Activated naive CD8-positive, alpha-beta T cell treated with anti-CD3 and anti-CD28 coated beads, Interleukin-2, amount 10 ng/mL, durations not matched to agents 7 days and 5 days (primary cell): ENCODE results near the gene COPS3. TPM values are rescaled to one million over a fixed set of nuclear protein-coding genes. Genes with fewer than 3 reads are reported as not detected.

Source experiments
- ATAC-seq: fragments of 150-1000 bp; cut with Tn5 transposase; one replicate; pipeline ENCODE4 v1.10.0; 2021; ENCODE audit warnings: low read depth, moderate library complexity
- POLR2A ChIA-PET: fragments of 350-600 bp; sonication (Branson Sonifier 250); formaldehyde crosslinking; loops from one replicate; lab custom pipeline; 2021; ENCODE audit warnings: antibody characterized with exemption; lab: Charles Lee
- DNase-seq: peaks from one replicate; pipeline ENCODE4 v3.0.0; 2021
- H3K27ac Mint-ChIP-seq: one replicate; pipeline ENCODE4 v1.8.0; 2022; ENCODE audit warnings: mild to moderate bottlenecking, mixed read lengths
- H3K27me3 Mint-ChIP-seq: one replicate; pipeline ENCODE4 v1.8.0; 2022; ENCODE audit warnings: mild to moderate bottlenecking, moderate library complexity, mixed read lengths
- H3K36me3 Mint-ChIP-seq: one replicate; pipeline ENCODE4 v1.8.0; 2021; ENCODE audit warnings: mild to moderate bottlenecking, mixed read lengths
- H3K4me1 Mint-ChIP-seq: one replicate; pipeline ENCODE4 v1.8.0; 2021; ENCODE audit warnings: mixed read lengths
- H3K4me3 Mint-ChIP-seq: one replicate; pipeline ENCODE4 v1.8.0; 2022; ENCODE audit warnings: mild to moderate bottlenecking, moderate library complexity, mixed read lengths
- H3K9me3 Mint-ChIP-seq: one replicate; pipeline ENCODE4 v1.8.0; 2021; ENCODE audit warnings: mixed read lengths
- total RNA-seq, 2 experiments: library from RNA; stranded (reverse); gene quantifications; one replicate each; pipeline ENCODE4 v1.2.3, GENCODE V29; 2021

Gene COPS3
- total RNA-seq, 2 experiments from 2014 or later: 79.5 to 85.4 TPM

GRCh38 chr17:17200831-17201230 is 80.2 kb downstream of the COPS3 start:
- H3K4me1 Mint-ChIP-seq: peaks cover 11% of the 10 kb centered on the region
- no peak overlapping the region for H3K27ac Mint-ChIP-seq
- no peak for ATAC-seq
- no peak for DNase-seq
- no peaks in the 10 kb centered on the region for H3K27me3 Mint-ChIP-seq
- peaks cover 2% of the 10 kb centered on the region for H3K36me3 Mint-ChIP-seq
- H3K9me3 Mint-ChIP-seq: no peaks in the 10 kb centered on the region
- H3K4me3 Mint-ChIP-seq: no peak overlapping the region
- POLR2A ChIA-PET: interaction anchor here (0.6 to 0.8 kb wide), 3 partner anchors 22 to 201 kb away, joined by 3 to 5 read pairs (median 4); no protein-coding TSS in a partner anchor

- H3K36me3 Mint-ChIP-seq: peaks cover 2% of the 10 kb centered on the region
- H3K4me1 Mint-ChIP-seq: peaks cover 9% of the 10 kb centered on the region
- POLR2A ChIA-PET: interaction anchor here (0.7 to 1.0 kb wide), 3 partner anchors 10 to 37 kb away, joined by 3 to 4 read pairs (median 3); no protein-coding TSS in a partner anchor
- no peak overlapping the region for H3K27ac Mint-ChIP-seq
- no peak for ATAC-seq
- no peak overlapping the region for H3K4me3 Mint-ChIP-seq
- no peaks in the 10 kb centered on the region for H3K9me3 Mint-ChIP-seq
- no peaks in the 10 kb centered on the region for H3K27me3 Mint-ChIP-seq
- no peak for DNase-seq
Measured at GRCh38 chr17:17200311-17200710, 80.7 kb downstream of the COPS3 start.

- Mint-ChIP-seq H3K27ac (no peak overlapping the region), H3K4me1 (no peaks in the 10 kb centered on the region), H3K4me3 (no peak overlapping the region), H3K36me3 (no peaks in the 10 kb centered on the region), H3K27me3 (no peaks in the 10 kb centered on the region), H3K9me3 (no peaks in the 10 kb centered on the region)
- no peak for DNase-seq
- POLR2A ChIA-PET: interaction anchor here (0.6 kb wide), 1 partner anchor 94 kb away, joined by 3 read pairs; no protein-coding TSS in a partner anchor
- ATAC-seq: no peak
Measured at GRCh38 chr17:17198281-17198680, 82.8 kb downstream of the COPS3 start.

- Mint-ChIP-seq H3K4me3 (no peak overlapping the region), H3K4me1 (no peaks in the 10 kb centered on the region), H3K36me3 (no peaks in the 10 kb centered on the region), H3K27ac (no peak overlapping the region), H3K9me3 (no peaks in the 10 kb centered on the region), H3K27me3 (no peaks in the 10 kb centered on the region)
- DNase-seq: no peak
- POLR2A ChIA-PET: no interaction called here
- no peak for ATAC-seq
Measured at GRCh38 chr17:17196776-17197175, 84.3 kb downstream of the COPS3 start.

Other genes starting within 250 kb of the COPS3 start
- gene MPRIP, start 238.8 kb downstream of the COPS3 start, total RNA-seq: 100 to 1,000 TPM; 210 to 239 TPM
- 1 to 10 TPM; 5.5 to 6.3 TPM for gene PLD6, start 74.9 kb downstream of the COPS3 start, total RNA-seq
- 10 to 100 TPM; 49.2 to 53.0 TPM for gene FLCN, start 44.1 kb downstream of the COPS3 start, total RNA-seq
- 10 to 100 TPM in 1 of 2 experiments, 1 to 10 TPM in 1; 7.4 to 10.2 TPM for gene NT5M, start 22.1 kb upstream of the COPS3 start, total RNA-seq
- 10 to 100 TPM; 17.8 to 20.6 TPM for gene MED9, start 195.8 kb upstream of the COPS3 start, total RNA-seq
- 1 to 10 TPM; 1.3 to 2.3 TPM for gene RASD1, start 215.1 kb upstream of the COPS3 start, total RNA-seq